K562 treated with DMSO at 1 percent for 24 hours (cell line): ENCODE results near the gene GTPBP4. TPM values are rescaled to one million over a fixed set of nuclear protein-coding genes. Genes with fewer than 3 reads are reported as not detected.

Experiments
- total RNA-seq: library from RNA; unstranded; fragments of 300-600 nt; gene quantifications from 2 replicates; pipeline ENCODE4 v1.2.3, GENCODE V29; 2022; ENCODE audit warnings: low read depth; ENCODE audit not compliant: insufficient read depth

GTPBP4 gene
- 14.5 and 14.6 TPM in 2 replicates for total RNA-seq

DNA sequence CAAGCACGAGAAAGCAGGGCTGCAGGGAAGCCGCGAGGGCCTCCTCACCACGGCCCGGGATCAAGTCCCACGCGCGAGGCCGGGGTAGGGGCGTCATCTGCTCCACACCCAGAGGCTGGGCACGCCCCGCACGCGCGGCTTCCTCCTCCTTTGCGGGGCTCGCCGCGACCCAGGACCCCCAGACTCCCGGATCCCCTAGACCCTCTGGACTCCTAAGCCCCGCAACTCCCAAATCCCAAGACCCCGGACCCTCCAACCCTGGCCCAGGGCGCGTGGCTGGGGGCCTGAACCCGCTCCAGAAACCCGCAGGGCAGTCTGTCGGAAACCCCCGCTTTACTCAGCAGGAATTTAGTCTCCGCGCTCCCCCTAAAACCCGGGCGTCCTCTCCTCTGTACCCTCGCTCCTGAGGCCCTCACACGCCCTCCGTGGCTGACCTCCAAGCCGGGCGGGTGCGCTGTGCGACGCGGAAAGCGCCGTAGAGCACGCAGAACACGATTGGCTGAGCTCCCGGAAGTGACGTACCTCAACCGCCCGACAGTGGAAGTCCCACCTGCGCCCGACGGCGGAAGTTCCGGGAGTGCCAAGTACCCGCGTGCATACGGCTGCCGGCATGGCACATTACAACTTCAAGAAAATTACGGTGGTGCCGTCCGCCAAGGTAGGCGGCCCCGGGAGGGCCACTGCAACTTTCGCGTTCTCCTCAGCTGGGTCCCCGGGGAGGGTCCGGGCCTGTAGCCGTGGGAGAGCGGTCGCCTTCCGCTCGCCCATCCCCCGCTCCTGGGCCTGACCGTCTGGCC, at the start of gene GTPBP4:
Gene GTPBP4, plus strand, starts transcription at position 565 of the 797 bp plus-strand sequence. Its CDS starts 46 bp downstream, at position 611.

DNA sequence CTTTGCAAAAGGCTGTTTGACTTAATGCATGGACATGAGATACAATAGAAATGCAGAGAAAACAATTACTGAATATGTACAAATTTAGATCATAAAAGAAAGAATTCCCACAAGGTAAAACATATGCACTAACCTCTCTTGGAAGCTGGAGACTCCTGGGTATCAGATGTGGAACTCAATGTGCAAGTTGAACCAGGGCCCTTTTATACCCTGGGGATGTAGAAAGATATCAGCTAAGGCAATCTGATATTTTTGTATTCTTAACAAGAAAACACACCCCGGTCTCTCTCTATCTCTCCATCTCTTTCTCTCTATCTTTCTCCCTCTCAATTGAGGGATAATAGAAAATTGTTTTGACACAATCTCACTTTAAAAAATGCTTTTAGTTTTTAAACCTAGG, 37.4 kb downstream of the GTPBP4 start, which contains the start of gene IDI2:
Gene IDI2, minus strand, starts transcription at position 177 of the 400 bp plus-strand sequence. CDS start 1,136 bp downstream, outside the sequence.

DNA sequence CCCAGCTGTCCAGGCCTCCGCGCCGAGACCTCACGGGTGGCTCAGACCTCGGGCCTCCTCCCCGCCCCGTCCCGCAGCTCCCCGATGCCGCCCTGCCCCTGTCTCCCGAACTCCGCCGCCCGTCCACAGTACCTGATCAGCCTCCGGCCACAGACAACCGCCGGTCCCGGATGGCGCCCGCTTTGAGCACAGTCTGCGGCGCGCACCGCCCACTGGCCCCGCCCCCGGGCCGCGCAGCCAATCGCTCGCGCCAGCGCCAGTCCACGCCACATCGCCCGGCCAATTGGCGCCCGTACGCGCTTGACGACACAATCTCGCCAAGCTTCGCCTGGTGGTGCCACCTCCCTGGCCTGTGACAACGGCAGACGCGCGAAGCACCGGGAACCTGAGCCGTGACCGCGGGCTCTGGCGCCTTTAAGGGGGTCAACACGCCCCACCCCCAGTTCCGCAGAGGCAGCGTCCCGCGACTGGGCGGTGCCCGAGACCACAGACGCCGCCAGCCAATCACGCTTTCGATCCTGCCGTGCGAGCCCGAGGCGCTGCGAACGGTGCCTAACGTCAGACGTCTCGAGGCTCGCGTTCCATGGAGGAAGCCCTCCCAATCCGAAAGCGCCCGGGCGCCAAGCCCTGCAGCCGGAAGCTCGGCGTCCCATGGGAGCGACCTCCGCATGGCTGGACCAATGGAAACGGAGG, 60.6 kb downstream of the GTPBP4 start, which contains the start of gene IDI1:
Gene IDI1, minus strand, starts transcription at position 388 of the 693 bp plus-strand sequence. Its CDS starts 116 bp downstream, at position 272.

DNA sequence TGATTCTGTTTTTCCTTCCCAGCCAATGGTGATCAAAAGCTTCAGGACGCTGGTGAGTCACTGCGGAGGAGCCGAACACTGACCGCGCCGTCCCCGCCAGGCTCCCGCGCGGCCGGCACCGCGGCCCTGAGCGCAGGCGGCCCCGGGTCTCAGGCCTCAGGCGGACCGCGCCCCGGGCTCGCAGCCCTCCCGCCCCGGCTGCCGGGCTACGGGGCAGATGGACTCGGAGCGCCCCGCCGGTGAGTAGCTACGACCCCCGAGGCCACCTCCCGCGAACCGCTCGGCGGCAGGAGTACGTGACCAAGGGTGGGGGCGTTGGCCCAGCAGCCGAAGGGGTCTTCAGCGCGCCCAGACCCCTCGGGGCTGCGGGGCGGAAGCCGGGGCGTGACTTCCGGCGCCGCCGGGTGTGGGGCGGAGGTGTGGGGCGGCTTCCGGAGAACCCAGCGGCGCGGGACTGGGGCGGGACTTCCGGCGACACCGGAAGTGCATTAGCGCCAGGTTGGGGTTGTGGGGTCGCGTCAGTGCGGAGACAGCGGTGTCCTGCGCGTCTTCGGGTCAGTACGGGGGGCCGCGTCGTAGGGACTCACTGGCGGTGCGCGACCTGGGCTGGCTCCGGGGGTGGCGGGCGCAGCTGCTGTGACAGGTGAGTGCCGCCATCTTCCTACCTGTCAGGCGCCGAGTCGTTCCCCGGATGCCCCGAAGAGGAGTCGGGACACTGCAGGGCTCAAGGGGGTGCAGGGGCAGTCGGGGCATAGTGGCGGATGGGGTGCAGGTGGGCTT, 68.3 kb downstream of the GTPBP4 start, which contains the start of gene WDR37:
Gene WDR37, plus strand, starts transcription at position 60 of the 780 bp plus-strand sequence. CDS start 15,771 bp downstream, outside the sequence.

Other genes starting within 250 kb of the GTPBP4 start
- 20.7 and 24.4 TPM in 2 replicates for gene LARP4B, start 56.7 kb upstream of the GTPBP4 start, total RNA-seq
- gene IDI2, start 37.4 kb downstream of the GTPBP4 start, total RNA-seq: not detected in 2 replicates
- gene IDI1, start 60.7 kb downstream of the GTPBP4 start, total RNA-seq: 46.1 and 57.6 TPM in 2 replicates
- gene WDR37, start 68.0 kb downstream of the GTPBP4 start, total RNA-seq: 9.2 and 10.4 TPM in 2 replicates